Caco-2 (cell line): ENCODE data around the gene FOS. TPM values are rescaled to one million over a fixed set of nuclear protein-coding genes. Genes with fewer than 3 reads are reported as not detected.
A peak's percentile ranks its signal among the peaks of the same experiment; 100 is the strongest.

Experiments used
- BruUV-seq: library from RNA; stranded (reverse); fragments of 400-500 nt; replicated peaks from 2 replicates; lab custom pipeline; 2021; lab: Mats Ljungman, UMichigan
- CTCF ChIA-PET: fragments of 300-600 bp; sonication (Branson Sonifier 250); formaldehyde crosslinking; loops from one replicate; lab custom pipeline; 2022; ENCODE audit warnings: antibody characterized with exemption; lab: Charles Lee
- POLR2A ChIA-PET: fragments of 300-600 bp; sonication (Branson Sonifier 250); formaldehyde crosslinking; loops from one replicate; lab custom pipeline; 2022; ENCODE audit warnings: antibody characterized with exemption; lab: Charles Lee
- DNase-seq, 2 experiments: peaks; one replicate each; pipeline versions ENCODE4 v3.0.0 to v3.0.0-alpha.2; 2020 to 2022
- H3K27me3 ChIP-seq: replicated peaks from 2 replicates; pipeline ENCODE4 v1.6.0; 2011; ENCODE audit warnings: low read length; ENCODE audit not compliant: control insufficient read depth, insufficient read depth
- H3K36me3 ChIP-seq: 2 replicates; pipeline ENCODE4 v1.5.1; 2011; ENCODE audit warnings: low read length; ENCODE audit not compliant: control insufficient read depth, insufficient read depth
- H3K4me1 ChIP-seq: fragments of 250-450 bp; sonication (Bioruptor Pico); 2 replicates; pipeline ENCODE4 v1.5.1; 2020; ENCODE audit warnings: mild to moderate bottlenecking
- H3K4me3 ChIP-seq: 2 replicates; pipeline ENCODE4 v1.5.1; 2011; ENCODE audit warnings: low read depth, mild to moderate bottlenecking, control low read depth, low read length
- H3K9me3 ChIP-seq: fragments of 250-450 bp; sonication (Bioruptor Pico); 2 replicates; pipeline ENCODE4 v1.5.1; 2020; ENCODE audit warnings: mild to moderate bottlenecking, moderate library complexity
- H3K27ac Mint-ChIP-seq: one replicate; pipeline ENCODE4 v1.8.0; 2022; ENCODE audit warnings: mixed read lengths; ENCODE audit not compliant: unreplicated experiment
- H3K27me3 Mint-ChIP-seq: one replicate; pipeline ENCODE4 v1.8.0; 2022; ENCODE audit warnings: mixed read lengths; ENCODE audit not compliant: insufficient read depth, unreplicated experiment
- H3K36me3 Mint-ChIP-seq: one replicate; pipeline ENCODE4 v1.8.0; 2022; ENCODE audit warnings: mild to moderate bottlenecking, mixed read lengths; ENCODE audit not compliant: insufficient read depth, unreplicated experiment
- H3K4me1 Mint-ChIP-seq: one replicate; pipeline ENCODE4 v1.8.0; 2022; ENCODE audit warnings: low read depth, mixed read lengths; ENCODE audit not compliant: unreplicated experiment
- H3K4me3 Mint-ChIP-seq: one replicate; pipeline ENCODE4 v1.8.0; 2022; ENCODE audit warnings: mild to moderate bottlenecking, moderate library complexity, mixed read lengths; ENCODE audit not compliant: unreplicated experiment
- H3K9me3 Mint-ChIP-seq: one replicate; pipeline ENCODE4 v1.8.0; 2022; ENCODE audit warnings: mixed read lengths; ENCODE audit not compliant: unreplicated experiment
- intact Hi-C: fragments of 100-400 bp; cut with micrococcal nuclease; formaldehyde crosslinking; loops from one replicate; pipeline ENCODE4 v1.10.0; 2022; ENCODE audit not compliant: unreplicated experiment
- total RNA-seq: library from RNA; stranded (reverse); gene quantifications from 2 replicates; pipeline ENCODE4 v1.2.3, GENCODE V29; 2022
- TF ChIP-seq, protein P1 (sequence below), 2 experiments: fragments of 200-600 bp in 1 of 2; IDR thresholded peaks; 1 replicate in 1 of 2; 2 replicates in 1 of 2; pipeline versions ENCODE4 v1.5.1 to v1.8.0; 2011 to 2022; ENCODE audit warnings: antibody characterized with exemption in 1 of 2, control low read depth in 1 of 2, inconsistent platforms in 1 of 2, low read depth in 1 of 2, low read length in 1 of 2, mild to moderate bottlenecking in 1 of 2, moderate library complexity in 1 of 2; ENCODE audit not compliant: insufficient read depth in 1 of 2, severe bottlenecking in 1 of 2, unreplicated experiment in 1 of 2

The FOS gene
- total RNA-seq, 1 experiment from 2014 or later, result 73.7 TPM

DNA sequence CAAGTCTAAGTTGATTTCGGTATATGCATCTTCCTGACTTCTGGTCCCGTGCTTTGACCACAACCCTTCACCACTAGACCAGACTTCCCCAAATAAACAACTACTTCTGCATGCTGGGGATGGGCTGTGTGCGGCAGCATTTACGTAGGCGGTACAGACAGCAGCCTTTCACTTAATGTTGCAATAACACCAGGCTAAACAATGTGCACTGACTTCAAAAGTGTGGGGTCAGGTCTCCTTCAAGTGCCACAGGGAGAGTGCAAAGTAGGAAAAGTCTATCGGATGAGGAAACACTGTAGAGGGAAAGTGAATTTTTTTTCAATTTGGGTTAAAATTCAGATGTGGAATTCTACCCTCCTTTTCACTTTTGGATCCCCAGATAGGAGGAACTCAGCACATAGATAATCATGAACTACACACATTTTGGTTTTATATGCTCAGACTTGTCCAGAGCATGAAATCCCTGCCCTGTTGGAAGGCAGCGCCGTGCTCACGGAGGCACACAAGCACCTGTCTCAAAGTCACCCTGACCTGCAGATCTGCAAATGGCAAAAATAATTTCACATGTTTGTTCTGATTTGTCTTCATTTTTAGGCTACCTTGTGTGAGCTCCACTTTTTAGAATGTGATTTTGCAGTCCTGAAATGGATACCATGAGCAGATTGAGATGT is 3.6 kb upstream of the FOS start:
- H3K4me1 ChIP-seq, result 0 out of 2 replicates have a peak, but pooled peaks cover 4% of the 10 kb centered on the region
- BruUV-seq, result no TSS peak
- Mint-ChIP-seq H3K9me3 (no peaks in the 10 kb centered on the region), H3K4me3 (no peak overlapping the region), H3K27me3 (no peaks in the 10 kb centered on the region), H3K27ac (no peak overlapping the region), H3K36me3 (peaks cover 29% of the 10 kb centered on the region), H3K4me1 (peaks cover 8% of the 10 kb centered on the region)
- ChIA-PET POLR2A (no interaction called here), CTCF (no interaction called here)
- no peak overlapping the region for H3K4me3 ChIP-seq
- H3K9me3 ChIP-seq, result no peaks in the 10 kb centered on the region
- no peak for DNase-seq
- TF ChIP-seq, protein P1, sequence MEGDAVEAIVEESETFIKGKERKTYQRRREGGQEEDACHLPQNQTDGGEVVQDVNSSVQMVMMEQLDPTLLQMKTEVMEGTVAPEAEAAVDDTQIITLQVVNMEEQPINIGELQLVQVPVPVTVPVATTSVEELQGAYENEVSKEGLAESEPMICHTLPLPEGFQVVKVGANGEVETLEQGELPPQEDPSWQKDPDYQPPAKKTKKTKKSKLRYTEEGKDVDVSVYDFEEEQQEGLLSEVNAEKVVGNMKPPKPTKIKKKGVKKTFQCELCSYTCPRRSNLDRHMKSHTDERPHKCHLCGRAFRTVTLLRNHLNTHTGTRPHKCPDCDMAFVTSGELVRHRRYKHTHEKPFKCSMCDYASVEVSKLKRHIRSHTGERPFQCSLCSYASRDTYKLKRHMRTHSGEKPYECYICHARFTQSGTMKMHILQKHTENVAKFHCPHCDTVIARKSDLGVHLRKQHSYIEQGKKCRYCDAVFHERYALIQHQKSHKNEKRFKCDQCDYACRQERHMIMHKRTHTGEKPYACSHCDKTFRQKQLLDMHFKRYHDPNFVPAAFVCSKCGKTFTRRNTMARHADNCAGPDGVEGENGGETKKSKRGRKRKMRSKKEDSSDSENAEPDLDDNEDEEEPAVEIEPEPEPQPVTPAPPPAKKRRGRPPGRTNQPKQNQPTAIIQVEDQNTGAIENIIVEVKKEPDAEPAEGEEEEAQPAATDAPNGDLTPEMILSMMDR (IDR thresholded peaks at IDR 0.05; ENCODE audit: insufficient read depth in 1 of 2, low read depth in 1 of 2, low read length in 1 of 2, severe bottlenecking in 1 of 2, unreplicated experiment in 1 of 2), result no peak
- intact Hi-C loops, result no loop called here
- no peaks in the 10 kb centered on the region for H3K27me3 ChIP-seq
- peaks cover 1% of the 10 kb centered on the region; the same call in 1 of the 2 replicates for H3K36me3 ChIP-seq

DNA sequence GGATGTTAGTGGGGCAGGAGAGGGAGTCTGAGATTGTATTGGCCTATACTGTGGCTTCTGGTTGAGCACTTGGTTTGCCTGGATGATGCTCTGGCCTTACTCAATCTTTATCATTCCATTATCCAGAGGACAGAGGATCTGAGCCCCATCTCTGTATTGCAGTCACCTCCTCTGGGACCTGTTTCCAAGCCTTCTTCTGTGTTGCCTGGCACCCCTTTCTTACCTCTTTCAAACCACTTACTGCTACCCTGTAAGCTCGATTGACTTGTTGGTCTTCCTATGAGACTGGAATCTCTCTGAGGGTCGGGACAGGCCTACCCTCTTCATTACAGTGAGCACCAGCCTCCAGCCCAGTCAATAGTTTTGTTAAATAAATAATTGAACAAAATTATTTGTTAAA is 3.0 kb upstream of the FOS start:
- intact Hi-C loops, result no loop called here
- no TSS peak for BruUV-seq
- POLR2A ChIA-PET, result no interaction called here
- no peaks in the 10 kb centered on the region for H3K27me3 Mint-ChIP-seq
- H3K4me3 Mint-ChIP-seq, result no peak overlapping the region
- Histone ChIP-seq H3K36me3 (peaks cover 3% of the 10 kb centered on the region; the same call in 1 of the 2 replicates), H3K4me1 (0 out of 2 replicates have a peak, but pooled peaks cover 5% of the 10 kb centered on the region), H3K27me3 (no peaks in the 10 kb centered on the region), H3K4me3 (no peak overlapping the region), H3K9me3 (no peaks in the 10 kb centered on the region)
- H3K36me3 Mint-ChIP-seq, result peaks cover 35% of the 10 kb centered on the region
- peaks cover 14% of the 10 kb centered on the region for H3K4me1 Mint-ChIP-seq
- no peak overlapping the region for H3K27ac Mint-ChIP-seq
- no peaks in the 10 kb centered on the region for H3K9me3 Mint-ChIP-seq
- TF ChIP-seq, protein P1 (IDR thresholded peaks at IDR 0.05; ENCODE audit: insufficient read depth in 1 of 2, low read depth in 1 of 2, low read length in 1 of 2, severe bottlenecking in 1 of 2, unreplicated experiment in 1 of 2), result no peak
- no peak for DNase-seq
- CTCF ChIA-PET, result no interaction called here

DNA sequence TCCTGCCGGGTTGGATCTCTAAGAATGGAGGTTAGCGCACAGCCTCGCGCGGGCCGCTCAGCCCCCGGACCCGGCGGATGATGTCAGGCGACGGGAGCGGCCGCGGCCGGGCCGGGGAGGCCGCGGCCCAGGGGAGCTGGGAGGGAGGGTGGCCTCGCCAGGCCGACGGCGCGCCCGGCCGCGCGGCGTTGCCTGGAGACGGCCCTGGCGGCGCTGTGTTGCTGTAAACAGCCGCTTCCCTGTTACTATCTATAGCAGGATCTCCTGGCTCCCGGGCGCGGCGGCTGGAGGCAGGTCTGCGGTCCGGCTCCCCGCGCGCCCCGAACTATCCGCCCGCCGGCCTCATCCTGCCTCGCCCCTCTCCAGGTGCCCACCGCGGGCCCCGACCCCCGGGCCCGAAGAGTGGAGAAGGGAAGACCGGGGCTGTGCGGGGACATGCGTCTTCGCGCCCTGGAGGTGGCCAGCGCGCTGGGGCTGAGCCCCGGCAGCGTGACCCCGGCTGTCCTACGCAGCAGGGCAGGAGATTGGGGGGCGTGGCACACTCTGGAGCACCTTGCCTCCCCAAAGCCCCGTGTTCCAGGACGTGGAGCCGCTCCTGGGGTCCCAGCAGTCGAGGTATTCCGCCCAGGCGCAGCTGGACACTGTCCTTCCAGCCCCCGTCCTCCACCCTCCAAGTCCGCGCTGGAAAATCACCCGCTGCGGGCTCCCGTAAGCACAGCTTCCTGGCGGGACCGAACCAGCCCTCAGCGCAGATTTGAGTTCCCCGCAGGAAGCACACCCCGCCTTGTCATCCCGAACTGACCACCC is 1.4 kb upstream of the FOS start:
- Mint-ChIP-seq H3K4me3 (peak overlapping the region; percentile 89), H3K27ac (peak overlapping the region; percentile 99), H3K27me3 (no peaks in the 10 kb centered on the region), H3K4me1 (peaks cover 15% of the 10 kb centered on the region), H3K9me3 (no peaks in the 10 kb centered on the region), H3K36me3 (peaks cover 51% of the 10 kb centered on the region)
- H3K36me3 ChIP-seq, result peaks cover 12% of the 10 kb centered on the region
- no peaks in the 10 kb centered on the region for H3K9me3 ChIP-seq
- no peaks in the 10 kb centered on the region for H3K27me3 ChIP-seq
- TF ChIP-seq, protein P1 (IDR thresholded peaks at IDR 0.05; ENCODE audit: insufficient read depth in 1 of 2, low read depth in 1 of 2, low read length in 1 of 2, severe bottlenecking in 1 of 2, unreplicated experiment in 1 of 2), result no peak
- peak overlapping the region; percentile 96 for H3K4me3 ChIP-seq
- ChIA-PET CTCF (interaction anchor here (0.5 to 0.8 kb wide), 2 partner anchors 18 to 397 kb away, joined by 4 read pairs; no protein-coding TSS in a partner anchor), POLR2A (interaction anchor here (1.0 to 1.8 kb wide), 4 partner anchors 10 to 114 kb away, joined by 7 to 16 read pairs (median 8); no protein-coding TSS in a partner anchor)
- DNase-seq, result peak; percentile 83 to 90
- H3K4me1 ChIP-seq, result peaks cover 12% of the 10 kb centered on the region
- intact Hi-C loops, result loop anchor here (1.0 kb wide), 1 partner anchor 18 kb away; no protein-coding TSS in a partner anchor
- BruUV-seq, result no TSS peak
